GM20000 (cell line): ENCODE measurements around the gene P2RX6.
"Not testable (repeated sequence)": the region's sequence is repeated elsewhere in the genome, so short reads cannot be mapped to it uniquely, and the experiment has no call there.

ENCODE experiments used
- DNase-seq: peaks from one replicate; pipeline ENCODE4 v3.0.0; 2012; ENCODE audit warnings: low spot score
- TF ChIP-seq, protein P1 (sequence below): IDR thresholded peaks from 2 replicates; pipeline ENCODE4 v1.5.1; 2012; ENCODE audit warnings: mild to moderate bottlenecking, control low read depth; ENCODE audit errors: extremely low read depth, missing control alignments

P2RX6 gene

DNA sequence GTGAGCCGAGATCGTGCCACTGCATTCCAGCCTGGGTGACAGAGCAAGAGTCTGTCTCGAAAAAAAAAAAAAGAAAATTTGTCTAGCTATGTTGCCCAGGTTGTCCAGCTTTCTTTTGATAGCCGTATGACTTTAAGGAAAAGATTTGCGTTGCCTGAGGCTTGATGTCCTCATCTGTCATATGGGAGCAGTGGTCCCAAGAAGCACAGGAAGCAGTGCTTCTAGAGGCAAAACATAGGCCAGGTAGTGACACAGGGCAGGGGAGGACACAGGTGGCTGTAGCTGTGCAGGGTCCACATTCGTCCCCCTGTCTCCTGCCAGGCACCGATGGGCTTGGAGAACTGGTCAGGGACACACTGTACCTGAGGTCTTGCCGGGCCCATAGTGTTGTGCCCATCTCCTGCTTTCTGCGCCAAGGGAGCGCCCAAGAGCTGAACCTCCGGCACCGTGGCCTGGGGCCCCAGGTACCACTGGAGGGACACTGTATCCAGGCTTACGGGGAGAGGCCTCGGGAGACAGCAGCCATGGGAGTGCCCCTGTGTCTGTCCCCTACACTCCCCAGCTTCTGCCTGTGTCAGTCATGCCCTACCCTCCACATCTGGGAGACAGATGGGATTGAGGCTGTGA lies 32.2 kb downstream of the P2RX6 start:
- DNase-seq: no peak
- TF ChIP-seq, protein P1, sequence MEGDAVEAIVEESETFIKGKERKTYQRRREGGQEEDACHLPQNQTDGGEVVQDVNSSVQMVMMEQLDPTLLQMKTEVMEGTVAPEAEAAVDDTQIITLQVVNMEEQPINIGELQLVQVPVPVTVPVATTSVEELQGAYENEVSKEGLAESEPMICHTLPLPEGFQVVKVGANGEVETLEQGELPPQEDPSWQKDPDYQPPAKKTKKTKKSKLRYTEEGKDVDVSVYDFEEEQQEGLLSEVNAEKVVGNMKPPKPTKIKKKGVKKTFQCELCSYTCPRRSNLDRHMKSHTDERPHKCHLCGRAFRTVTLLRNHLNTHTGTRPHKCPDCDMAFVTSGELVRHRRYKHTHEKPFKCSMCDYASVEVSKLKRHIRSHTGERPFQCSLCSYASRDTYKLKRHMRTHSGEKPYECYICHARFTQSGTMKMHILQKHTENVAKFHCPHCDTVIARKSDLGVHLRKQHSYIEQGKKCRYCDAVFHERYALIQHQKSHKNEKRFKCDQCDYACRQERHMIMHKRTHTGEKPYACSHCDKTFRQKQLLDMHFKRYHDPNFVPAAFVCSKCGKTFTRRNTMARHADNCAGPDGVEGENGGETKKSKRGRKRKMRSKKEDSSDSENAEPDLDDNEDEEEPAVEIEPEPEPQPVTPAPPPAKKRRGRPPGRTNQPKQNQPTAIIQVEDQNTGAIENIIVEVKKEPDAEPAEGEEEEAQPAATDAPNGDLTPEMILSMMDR: no peak

DNA sequence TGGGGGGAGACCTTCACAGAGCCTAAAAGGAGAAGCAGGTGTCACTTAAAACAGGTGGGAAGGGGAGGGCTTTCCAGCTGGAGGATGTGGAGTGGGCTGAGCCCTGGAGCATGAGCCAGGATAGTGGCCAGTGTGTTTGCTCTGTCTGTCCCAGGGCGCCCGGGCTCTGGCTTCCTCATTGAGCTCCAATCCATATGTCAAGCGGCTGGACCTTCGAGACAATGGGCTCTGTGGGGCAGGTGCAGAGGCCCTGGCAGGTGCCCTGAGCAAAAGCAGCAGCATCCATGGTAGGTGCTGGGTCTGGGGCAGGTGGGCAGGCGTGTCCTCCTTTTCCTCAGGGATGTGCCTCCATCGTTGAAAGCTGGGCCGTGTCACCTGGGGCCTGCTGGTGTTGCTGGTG lies 32.8 kb downstream of the P2RX6 start:
- no peak for DNase-seq
- TF ChIP-seq, protein P1: no peak

DNA sequence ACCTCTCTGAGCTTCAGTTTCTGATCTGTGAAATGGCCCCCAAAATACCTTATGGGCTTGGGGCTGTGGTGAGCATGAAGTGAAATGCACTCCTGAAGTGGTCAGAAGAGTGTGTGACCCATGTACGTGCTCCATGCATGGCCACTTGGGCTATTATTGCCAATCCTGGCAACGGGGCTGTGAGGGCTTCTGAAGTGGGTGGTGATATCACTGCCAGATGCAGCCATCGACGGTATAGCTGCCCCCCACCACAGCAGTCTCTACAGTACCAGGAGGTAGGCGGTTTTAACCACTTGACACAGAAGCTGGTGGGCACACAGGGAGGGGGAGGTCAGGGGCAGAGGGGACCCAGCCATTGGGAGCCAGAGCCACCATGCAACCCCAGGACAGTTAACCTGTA lies 33.5 kb downstream of the P2RX6 start:
- DNase-seq: not testable (repeated sequence)

DNA sequence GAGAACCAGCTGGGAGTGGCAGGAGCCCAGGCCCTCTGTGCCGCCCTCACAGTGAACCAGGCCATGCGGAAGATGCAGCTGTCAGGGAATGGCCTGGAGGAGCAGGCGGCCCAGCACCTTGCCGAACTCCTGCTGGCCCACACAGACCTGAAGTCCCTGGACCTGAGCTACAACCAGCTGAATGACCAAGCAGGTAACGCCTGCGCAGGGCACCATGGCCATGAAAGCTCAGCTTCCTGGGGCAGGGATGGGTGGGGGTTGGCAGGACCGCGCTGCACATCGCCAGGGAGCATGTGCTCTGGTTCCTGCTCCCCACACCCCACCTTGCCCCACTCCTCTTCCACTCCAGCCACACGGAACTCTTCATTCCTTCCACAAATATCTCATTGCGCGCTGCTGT lies 34.0 kb downstream of the P2RX6 start:
- not testable (repeated sequence) for DNase-seq

DNA sequence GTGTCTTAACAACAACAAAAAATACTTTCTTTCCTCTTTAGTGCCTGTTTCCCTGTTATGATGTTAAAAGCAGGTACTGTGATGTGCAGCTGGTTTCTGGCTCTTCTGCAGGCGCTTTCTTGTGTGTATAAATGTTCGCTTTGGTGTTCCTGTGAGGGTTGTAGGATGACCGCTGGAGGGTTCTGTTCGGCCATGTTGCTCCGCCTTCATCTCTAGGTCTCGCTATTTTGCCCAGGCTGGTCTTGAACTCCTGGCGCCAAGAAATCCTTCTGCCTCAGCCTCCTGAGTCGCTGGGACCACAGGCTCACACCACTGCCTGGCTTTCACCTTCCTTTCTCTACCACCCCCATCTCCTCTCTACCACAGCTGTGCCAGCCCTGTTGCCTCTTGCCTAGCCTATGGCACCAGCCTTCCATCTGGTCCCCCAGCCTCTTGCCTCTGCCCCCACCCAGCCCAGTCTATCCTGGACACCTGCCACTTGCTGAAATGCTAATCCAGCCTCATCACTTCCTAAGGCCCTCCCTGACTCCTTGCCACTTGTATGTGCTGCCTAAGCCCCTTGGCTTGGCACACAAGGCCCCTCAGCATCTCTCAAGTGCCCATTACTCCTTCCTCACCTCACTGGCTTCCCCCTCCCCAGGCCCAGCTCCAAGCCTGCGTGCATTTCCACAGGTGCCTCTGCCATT lies 36.3 kb downstream of the P2RX6 start:
- TF ChIP-seq, protein P1: no peak
- no peak for DNase-seq

DNA sequence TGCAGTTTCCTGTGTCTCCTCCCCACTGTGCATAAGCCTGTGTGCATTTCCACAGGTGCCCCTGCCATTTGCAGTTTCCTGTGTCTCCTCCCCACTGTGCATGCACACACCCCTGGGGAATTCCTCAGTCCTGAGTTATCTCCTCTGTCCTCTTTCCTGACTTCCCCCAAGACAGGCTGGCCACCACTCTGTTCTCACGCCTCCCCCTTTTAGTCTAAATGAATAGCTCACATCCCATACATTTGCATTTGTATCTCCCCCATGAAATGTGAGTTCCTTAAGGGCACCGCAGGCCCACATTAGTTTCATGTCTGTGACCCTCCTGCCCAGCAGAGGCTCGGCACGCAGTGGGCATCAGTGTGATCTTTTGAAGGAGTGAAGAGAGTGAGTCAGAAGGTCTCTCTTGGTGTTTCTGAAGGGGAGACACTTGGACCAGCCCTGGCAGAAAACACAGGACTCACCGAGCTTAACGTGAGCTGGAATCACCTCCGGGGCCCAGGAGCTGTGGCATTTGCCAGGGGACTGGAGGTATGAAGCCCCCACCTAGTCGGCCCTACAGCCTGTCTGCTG lies 37.0 kb downstream of the P2RX6 start:
- no peak for DNase-seq
- TF ChIP-seq, protein P1: no peak

DNA sequence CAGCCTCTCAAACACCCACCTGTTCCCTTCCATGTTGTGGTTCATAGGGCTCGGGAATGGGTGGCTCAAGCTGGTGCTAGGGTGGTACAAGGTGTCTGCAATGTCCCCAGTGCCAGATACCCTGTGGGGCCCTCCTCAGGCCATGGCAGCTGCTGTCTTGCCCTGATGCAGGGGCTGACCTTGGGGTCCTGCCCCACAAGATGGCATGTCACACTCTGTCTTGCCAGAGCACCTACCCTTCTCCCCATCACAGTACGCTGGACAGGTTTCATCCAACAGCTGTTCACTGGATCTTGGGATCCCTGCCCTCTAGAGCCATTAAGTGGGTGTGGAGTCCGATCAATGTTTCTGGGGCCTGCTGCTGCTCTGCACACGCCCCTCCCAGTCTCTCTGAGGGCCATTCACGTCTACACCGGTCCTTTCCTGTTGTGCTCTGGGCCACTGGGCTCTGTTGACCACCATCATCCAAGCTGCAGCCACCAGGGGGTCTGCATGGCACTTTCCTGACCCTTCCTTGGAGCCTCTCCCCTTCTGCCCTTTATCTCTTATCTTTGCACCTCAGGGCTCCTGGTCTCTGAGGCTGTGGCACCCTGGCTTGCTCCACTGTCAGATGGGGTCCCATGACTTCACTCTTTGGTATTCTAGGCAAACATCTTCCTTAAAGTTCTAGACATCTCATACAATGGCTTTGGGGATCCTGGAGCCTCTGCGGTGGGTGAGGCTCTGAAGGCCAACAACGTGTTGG lies 37.9 kb downstream of the P2RX6 start:
- TF ChIP-seq, protein P1: no peak
- DNase-seq: no peak

DNA sequence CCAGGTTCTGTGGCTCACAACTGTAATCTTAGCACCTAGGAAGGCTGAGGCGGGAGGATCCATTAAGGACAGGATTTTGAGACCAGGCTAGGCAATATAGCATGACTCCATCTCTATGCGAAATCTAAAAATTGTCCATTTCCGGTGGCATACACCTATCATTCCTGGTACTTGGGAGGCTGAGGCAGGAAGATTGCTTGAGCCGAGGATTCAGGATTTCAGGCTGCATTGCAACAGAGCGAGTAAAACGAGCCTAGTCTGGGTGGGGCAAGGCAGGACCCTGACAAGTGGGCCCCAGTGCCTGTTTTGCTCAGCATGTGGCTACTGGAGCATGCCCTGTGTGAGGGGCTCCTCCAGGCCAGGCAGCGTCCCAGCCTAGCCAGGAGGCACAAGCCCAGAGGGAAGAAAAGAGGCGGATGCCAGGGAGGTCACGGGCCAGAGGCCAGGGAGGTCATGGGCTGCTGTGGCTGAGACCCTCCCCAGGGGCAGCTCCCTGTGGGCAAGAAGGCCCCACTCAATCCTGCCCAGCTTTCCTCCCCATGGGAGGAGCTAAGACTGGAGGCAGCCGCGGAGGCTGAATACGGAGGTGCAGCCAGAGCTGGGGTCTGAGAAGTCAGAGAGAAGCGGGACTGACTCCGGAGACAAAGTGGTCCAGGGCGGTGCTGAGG lies 39.2 kb downstream of the P2RX6 start:
- DNase-seq: no peak
- TF ChIP-seq, protein P1: no peak
